Activated CD8-positive, alpha-beta T cell treated with anti-CD3 and anti-CD28 coated beads, Interleukin-2, amount 10 ng/mL, durations not matched to agents 7 days and 5 days (primary cell): Measurements from ENCODE around the gene LRRC28. TPM values are rescaled to one million over a fixed set of nuclear protein-coding genes. Genes with fewer than 3 reads are reported as not detected.
"Not testable (repeated sequence)": the region's sequence is repeated elsewhere in the genome, so short reads cannot be mapped to it uniquely, and the experiment has no call there.

Experiments
- ATAC-seq: fragments of 150-1000 bp; cut with Tn5 transposase; one replicate; pipeline ENCODE4 v1.10.0; 2021; ENCODE audit warnings: moderate library complexity
- CTCF ChIA-PET: fragments of 350-600 bp; sonication (Branson Sonifier 250); formaldehyde crosslinking; loops from one replicate; lab custom pipeline; 2021; ENCODE audit warnings: antibody characterized with exemption; lab: Charles Lee
- POLR2A ChIA-PET: fragments of 350-600 bp; sonication (Branson Sonifier 250); formaldehyde crosslinking; loops from one replicate; lab custom pipeline; 2021; ENCODE audit warnings: antibody characterized with exemption; lab: Charles Lee
- DNase-seq: peaks from one replicate; pipeline ENCODE4 v3.0.0-alpha.2; 2020
- H3K27ac Mint-ChIP-seq: one replicate; pipeline ENCODE4 v1.8.0; 2021; ENCODE audit warnings: mild to moderate bottlenecking, mixed read lengths
- H3K27me3 Mint-ChIP-seq: one replicate; pipeline ENCODE4 v1.8.0; 2021; ENCODE audit warnings: low read depth, mixed read lengths
- H3K36me3 Mint-ChIP-seq: one replicate; pipeline ENCODE4 v1.8.0; 2021; ENCODE audit warnings: low read depth, mixed read lengths
- H3K4me1 Mint-ChIP-seq: one replicate; pipeline ENCODE4 v1.8.0; 2021; ENCODE audit warnings: low read depth, mixed read lengths
- H3K4me3 Mint-ChIP-seq: one replicate; pipeline ENCODE4 v1.8.0; 2021; ENCODE audit warnings: mild to moderate bottlenecking, mixed read lengths
- H3K9me3 Mint-ChIP-seq: one replicate; pipeline ENCODE4 v1.8.0; 2022; ENCODE audit warnings: mixed read lengths; ENCODE audit not compliant: insufficient read depth
- total RNA-seq, 2 experiments: library from RNA; stranded (reverse); gene quantifications; one replicate each; pipeline ENCODE4 v1.2.3, GENCODE V29; 2021

The LRRC28 gene
- total RNA-seq, 2 experiments from 2014 or later: 18.3 to 19.3 TPM

DNA sequence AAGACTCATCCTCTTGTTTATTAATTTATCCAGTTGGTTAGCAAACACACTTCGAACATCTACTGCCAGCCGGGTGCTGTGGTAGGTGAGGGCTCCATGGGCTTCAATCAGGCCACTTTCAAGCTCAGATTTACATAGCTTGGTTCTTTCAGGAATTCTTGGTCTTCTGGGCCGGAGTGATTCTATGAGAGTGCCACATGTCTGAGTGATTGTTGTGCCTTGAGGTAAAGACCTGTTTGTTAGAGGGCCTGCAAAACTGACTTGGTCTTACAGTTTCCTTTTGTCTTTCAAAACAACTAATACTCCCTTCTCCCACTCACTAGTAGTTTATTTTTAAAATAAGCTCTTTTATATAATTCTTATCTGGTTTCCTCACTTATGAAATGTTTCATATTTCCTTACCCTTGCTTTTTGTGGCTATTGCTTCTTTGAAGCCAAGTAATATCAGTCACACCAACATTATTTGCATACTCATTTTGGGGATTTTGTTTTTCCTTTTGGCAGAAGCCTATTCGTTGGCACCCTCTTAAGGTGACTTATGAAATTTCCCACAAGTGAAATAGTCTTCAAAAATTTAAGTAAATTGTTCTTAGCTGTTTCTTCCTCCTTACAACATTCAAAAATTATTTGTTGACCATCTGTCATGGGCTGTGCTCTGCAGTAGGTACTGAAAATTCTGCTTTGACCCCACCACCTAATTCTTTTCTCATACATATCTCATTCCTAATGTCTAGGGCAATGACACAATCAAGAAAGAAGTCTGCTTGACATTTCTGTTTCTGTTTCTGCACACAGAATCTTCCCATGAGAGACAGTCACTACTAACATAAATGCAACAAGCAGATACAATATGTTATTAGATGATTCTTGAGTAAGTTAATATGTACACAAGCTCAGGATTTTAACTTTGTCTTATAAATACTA is 120.2 kb downstream of the LRRC28 start:
- no peaks in the 10 kb centered on the region for H3K27me3 Mint-ChIP-seq
- H3K9me3 Mint-ChIP-seq: peaks cover 13% of the 10 kb centered on the region
- ChIA-PET CTCF (interaction anchor here (0.9 to 3.6 kb wide), 19 partner anchors 10 to 385 kb away, joined by 3 to 22 read pairs (median 3); no protein-coding TSS in a partner anchor), POLR2A (no interaction called here)
- peaks cover 16% of the 10 kb centered on the region for H3K4me1 Mint-ChIP-seq
- no peak overlapping the region for H3K4me3 Mint-ChIP-seq
- DNase-seq: no peak
- no peak overlapping the region for H3K27ac Mint-ChIP-seq
- no peak for ATAC-seq
- peaks cover 31% of the 10 kb centered on the region for H3K36me3 Mint-ChIP-seq

DNA sequence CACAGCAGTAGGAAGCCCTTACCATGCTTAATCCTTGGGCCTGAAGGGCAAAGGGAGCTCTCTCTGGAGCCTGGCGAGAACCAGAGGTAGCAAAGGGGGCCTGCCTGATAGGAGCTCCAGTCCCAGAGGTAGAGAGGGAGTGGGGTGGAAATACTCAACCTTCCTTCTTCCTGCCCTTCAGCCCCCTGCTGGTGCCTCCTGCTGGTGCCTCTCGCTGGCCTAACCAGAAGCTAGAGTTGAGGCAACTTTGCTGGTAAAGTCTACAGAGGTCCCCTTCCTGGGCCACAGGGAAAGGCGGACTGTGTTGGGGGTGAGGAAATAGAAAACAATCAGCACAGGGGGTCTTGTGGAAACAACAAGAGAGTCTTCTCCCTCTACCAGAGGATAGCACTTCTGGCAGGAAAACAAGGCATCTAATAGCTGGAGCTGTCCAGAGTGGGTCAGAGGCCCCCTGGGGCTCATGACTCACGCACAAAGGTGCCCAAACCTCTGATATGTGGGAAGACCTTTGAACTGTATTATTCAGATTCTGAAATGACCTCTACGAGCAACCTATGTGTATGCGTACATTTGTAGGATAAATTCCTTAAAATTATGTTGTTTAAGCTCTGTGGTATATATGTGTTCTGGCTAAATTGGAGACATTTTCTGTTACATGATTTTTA is 133.9 kb downstream of the LRRC28 start:
- POLR2A ChIA-PET: no interaction called here
- CTCF ChIA-PET: interaction anchor here (0.6 to 2.0 kb wide), 8 partner anchors 9 to 319 kb away, joined by 3 to 8 read pairs (median 4); no protein-coding TSS in a partner anchor
- Mint-ChIP-seq H3K36me3 (peaks cover 15% of the 10 kb centered on the region), H3K27ac (no peak overlapping the region), H3K27me3 (no peaks in the 10 kb centered on the region), H3K9me3 (peaks cover 5% of the 10 kb centered on the region), H3K4me1 (peaks cover 10% of the 10 kb centered on the region), H3K4me3 (no peak overlapping the region)
- no peak for ATAC-seq
- no peak for DNase-seq

DNA sequence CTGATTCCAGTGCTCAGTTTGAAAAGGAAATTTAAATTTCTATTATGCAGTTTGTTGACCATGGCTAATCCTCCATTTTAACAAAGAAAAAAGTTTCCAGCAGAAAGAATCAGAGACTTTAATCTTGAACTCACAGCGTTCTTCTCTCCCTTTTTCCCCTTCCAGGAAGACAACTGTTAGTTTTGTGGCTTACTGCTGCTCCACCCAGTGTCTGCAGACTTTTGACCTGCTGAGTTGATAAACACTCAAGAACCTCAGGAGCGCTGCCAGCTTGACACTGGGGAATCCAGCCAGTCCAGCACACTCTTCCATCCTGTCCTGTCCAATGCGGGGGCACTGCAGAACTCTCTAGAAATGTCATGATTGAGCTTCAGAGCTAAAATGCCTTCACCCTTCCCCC is 134.6 kb downstream of the LRRC28 start:
- ChIA-PET CTCF (interaction anchor here (0.7 to 2.0 kb wide), 6 partner anchors 10 to 318 kb away, joined by 3 to 8 read pairs (median 3); no protein-coding TSS in a partner anchor), POLR2A (no interaction called here)

DNA sequence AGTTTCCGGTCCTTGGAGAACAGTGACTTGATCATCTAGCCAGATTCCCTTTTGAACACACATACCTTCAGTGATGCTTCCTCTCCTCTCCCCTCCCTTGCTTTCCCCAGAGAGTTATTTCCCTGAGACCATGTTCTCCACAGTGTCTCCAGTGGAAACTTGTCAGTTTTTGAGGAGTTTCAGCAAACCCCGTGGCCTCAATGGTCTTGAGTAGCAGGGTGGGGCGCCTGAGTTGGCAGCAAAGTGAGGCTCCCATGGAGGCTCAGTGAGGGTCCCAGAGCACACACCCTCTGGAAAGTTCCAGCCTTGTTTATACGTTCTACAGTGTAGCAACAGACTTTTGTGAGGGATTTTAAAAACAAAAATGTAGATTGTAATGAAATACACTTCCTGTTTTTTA is 135.1 kb downstream of the LRRC28 start:
- no peak for DNase-seq
- Mint-ChIP-seq H3K9me3 (peaks cover 5% of the 10 kb centered on the region), H3K27me3 (no peaks in the 10 kb centered on the region), H3K27ac (peak overlapping the region; percentile 74), H3K4me3 (no peak overlapping the region), H3K36me3 (peaks cover 13% of the 10 kb centered on the region), H3K4me1 (peaks cover 10% of the 10 kb centered on the region)
- ChIA-PET POLR2A (no interaction called here), CTCF (interaction anchor here (0.9 to 1.2 kb wide), 2 partner anchors 99 to 318 kb away, joined by 3 read pairs; no protein-coding TSS in a partner anchor)
- no peak for ATAC-seq

More for the DNA sequence above, 134.6 kb downstream of the LRRC28 start:
- Mint-ChIP-seq H3K36me3 (peaks cover 15% of the 10 kb centered on the region), H3K27ac (peak overlapping the region; percentile 74), H3K4me3 (no peak overlapping the region), H3K4me1 (peaks cover 10% of the 10 kb centered on the region), H3K27me3 (no peaks in the 10 kb centered on the region), H3K9me3 (peaks cover 5% of the 10 kb centered on the region)
- DNase-seq: no peak
- ATAC-seq: no peak

DNA sequence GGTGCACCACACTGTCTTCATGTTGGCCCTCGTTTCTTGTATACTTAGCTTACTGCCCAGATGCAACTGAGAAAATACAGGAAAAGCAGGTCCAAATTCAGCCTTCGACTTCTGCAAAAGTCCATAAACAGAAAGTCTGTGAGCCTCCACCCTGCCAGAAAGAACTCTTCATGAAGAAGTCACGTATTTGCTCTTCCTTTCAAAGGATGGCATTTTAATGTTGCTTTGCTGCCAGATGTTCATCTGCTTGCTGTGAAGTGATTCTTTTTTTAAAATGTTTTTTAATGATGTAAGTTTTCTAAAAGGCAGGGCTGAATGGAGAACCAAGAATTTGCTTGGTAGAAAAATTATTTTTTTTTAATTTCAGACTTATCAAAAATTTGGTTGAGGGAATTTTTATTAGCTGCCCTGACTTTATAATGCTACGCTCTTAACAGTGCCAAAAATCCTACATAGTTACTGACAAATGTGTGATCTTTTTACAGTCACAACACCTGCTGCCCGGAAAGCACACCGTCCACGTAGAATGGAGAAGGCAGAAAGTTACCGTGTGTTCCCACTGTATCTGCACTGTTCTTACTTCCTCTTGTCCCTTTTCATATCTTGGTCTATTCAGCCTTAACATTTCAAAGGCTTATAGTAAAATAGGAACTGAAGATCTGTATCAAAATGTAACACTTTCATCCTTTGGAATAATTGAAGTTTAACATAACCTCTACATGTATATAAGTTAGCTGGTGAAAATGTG is 136.3 kb downstream of the LRRC28 start:
- H3K4me3 Mint-ChIP-seq: no peak overlapping the region
- peaks cover 9% of the 10 kb centered on the region for H3K36me3 Mint-ChIP-seq
- H3K9me3 Mint-ChIP-seq: peaks cover 11% of the 10 kb centered on the region
- DNase-seq: no peak
- ChIA-PET CTCF (interaction anchor here (2.0 kb wide), 1 partner anchor 115 kb away, joined by 5 read pairs; no protein-coding TSS in a partner anchor), POLR2A (no interaction called here)
- peaks cover 10% of the 10 kb centered on the region for H3K4me1 Mint-ChIP-seq
- no peak overlapping the region for H3K27ac Mint-ChIP-seq
- no peak for ATAC-seq
- H3K27me3 Mint-ChIP-seq: no peaks in the 10 kb centered on the region

DNA sequence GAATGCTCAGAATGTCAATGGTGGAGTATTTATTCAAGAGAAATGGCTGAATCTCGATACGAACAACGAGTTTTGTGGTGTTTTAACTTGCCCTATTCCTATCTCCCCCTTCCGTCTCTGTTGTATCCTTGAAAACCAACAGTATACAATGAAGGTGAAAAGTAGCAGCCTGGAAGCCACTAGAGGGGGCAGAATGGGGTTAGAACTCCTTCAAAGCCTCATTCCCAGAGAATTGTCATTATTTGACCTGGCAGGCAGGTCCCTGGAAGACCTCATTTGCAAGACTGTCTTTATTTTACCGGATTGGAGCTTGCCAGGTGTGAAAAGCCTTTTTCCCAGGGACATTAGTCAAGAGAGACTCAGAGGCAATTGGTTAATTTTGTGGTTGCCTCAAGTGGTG is 139.4 kb downstream of the LRRC28 start:
- peaks cover 15% of the 10 kb centered on the region for H3K36me3 Mint-ChIP-seq
- H3K9me3 Mint-ChIP-seq: peaks cover 26% of the 10 kb centered on the region
- ChIA-PET POLR2A (no interaction called here), CTCF (interaction anchor here (0.7 kb wide), 1 partner anchor 11 kb away, joined by 3 read pairs; no protein-coding TSS in a partner anchor)
- H3K27ac Mint-ChIP-seq: no peak overlapping the region
- no peak for DNase-seq
- H3K27me3 Mint-ChIP-seq: peaks cover 7% of the 10 kb centered on the region
- peaks cover 12% of the 10 kb centered on the region for H3K4me1 Mint-ChIP-seq
- no peak overlapping the region for H3K4me3 Mint-ChIP-seq
- no peak for ATAC-seq

DNA sequence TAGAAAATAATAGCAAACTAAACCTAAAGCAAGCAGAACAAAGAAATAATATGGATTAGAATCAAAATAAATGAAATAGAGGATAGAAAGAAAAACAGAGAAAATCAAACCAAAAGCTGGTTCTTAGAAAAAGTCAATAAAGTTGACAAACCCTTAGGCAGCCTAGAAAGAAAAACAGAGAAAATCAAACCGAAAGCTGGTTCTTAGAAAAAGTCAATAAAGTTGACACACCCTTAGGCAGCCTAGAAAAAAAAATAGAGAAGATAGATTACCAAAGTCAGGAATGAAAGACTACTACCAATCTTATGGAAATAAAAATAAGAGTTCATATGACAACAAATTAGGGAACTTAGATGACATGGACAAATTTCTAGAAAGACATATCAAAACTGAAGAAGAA is 142.4 kb downstream of the LRRC28 start:
- ATAC-seq: no peak
- H3K4me1 Mint-ChIP-seq: peaks cover 4% of the 10 kb centered on the region
- DNase-seq: no peak
- H3K36me3 Mint-ChIP-seq: peaks cover 8% of the 10 kb centered on the region
- ChIA-PET POLR2A (no interaction called here), CTCF (no interaction called here)
- H3K4me3 Mint-ChIP-seq: no peak overlapping the region
- H3K27ac Mint-ChIP-seq: no peak overlapping the region
- H3K9me3 Mint-ChIP-seq: peaks cover 26% of the 10 kb centered on the region
- peaks cover 12% of the 10 kb centered on the region for H3K27me3 Mint-ChIP-seq

DNA sequence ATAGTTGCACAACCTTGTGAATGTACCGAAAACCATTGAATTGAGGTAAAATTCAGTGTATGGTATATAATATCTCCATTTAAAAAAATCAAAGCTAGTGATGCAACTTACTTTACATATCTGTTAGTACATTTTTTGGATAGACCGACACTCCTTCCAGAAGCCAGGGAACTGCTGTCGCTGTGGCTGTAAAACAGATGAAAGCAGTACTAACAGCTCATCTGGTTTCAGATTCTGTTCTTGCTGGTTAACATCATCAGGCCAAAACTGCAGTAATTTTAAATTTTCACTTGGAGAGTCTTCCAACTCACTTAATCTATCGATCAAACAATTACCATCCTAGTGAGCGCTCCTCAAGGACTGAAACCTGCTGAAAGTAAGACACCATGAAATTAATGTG is 145.1 kb downstream of the LRRC28 start:
- Mint-ChIP-seq H3K9me3 (peaks cover 26% of the 10 kb centered on the region), H3K27me3 (peaks cover 12% of the 10 kb centered on the region), H3K4me1 (peaks cover 4% of the 10 kb centered on the region), H3K36me3 (peaks cover 5% of the 10 kb centered on the region), H3K4me3 (no peak overlapping the region), H3K27ac (no peak overlapping the region)
- CTCF ChIA-PET: no interaction called here
- ATAC-seq (no peak), DNase-seq (no peak)
- POLR2A ChIA-PET: no interaction called here

DNA sequence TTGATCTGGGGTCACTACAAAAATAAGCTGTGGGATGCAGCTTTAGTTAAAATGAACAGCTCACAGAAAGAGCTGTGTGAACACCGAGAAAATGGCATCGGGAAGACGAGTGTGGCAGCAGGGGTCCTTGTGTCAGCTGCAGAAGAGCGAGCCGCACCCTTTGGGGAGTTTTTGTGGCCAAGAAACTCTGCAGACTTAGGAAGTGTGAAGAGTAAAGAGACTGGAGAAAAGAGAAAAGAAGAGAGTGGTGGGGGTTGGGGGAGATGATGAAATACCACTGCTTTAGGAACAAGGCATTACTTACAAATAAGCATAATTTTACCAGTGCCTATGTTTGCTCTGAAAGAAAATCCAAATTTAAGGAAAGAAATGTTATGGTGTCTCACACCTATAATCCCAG is 147.8 kb downstream of the LRRC28 start:
- DNase-seq: no peak
- H3K27me3 Mint-ChIP-seq: peaks cover 8% of the 10 kb centered on the region
- H3K36me3 Mint-ChIP-seq: no peaks in the 10 kb centered on the region
- ChIA-PET CTCF (interaction anchor here (1.3 kb wide), 1 partner anchor 126 kb away, joined by 5 read pairs; no protein-coding TSS in a partner anchor), POLR2A (no interaction called here)
- H3K4me3 Mint-ChIP-seq: no peak overlapping the region
- no peak overlapping the region for H3K27ac Mint-ChIP-seq
- H3K4me1 Mint-ChIP-seq: no peaks in the 10 kb centered on the region
- peaks cover 2% of the 10 kb centered on the region for H3K9me3 Mint-ChIP-seq
- ATAC-seq: no peak

DNA sequence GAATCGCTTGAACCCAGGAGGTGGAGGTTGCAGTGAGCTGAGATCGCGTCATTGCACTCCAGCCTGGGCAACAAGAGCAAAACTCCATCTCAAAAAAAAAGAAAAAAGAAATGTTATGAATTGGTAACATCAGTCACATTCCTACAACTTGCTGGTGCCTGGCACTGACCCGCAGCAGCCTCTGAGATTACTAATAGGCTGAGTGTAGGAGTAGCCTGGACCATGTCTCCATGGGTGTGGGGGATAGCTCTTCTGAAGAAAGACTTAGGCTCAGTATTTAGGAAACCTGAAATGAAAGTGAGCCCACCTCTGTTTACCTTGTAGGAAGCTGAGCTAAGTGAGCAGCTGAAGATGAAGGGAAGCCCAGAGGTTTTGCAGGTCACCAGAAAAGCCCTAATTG is 148.3 kb downstream of the LRRC28 start:
- DNase-seq (no peak), ATAC-seq (no peak)
- peaks cover 5% of the 10 kb centered on the region for H3K27me3 Mint-ChIP-seq
- no peak overlapping the region for H3K4me3 Mint-ChIP-seq
- no peaks in the 10 kb centered on the region for H3K9me3 Mint-ChIP-seq
- CTCF ChIA-PET: no interaction called here
- H3K36me3 Mint-ChIP-seq: no peaks in the 10 kb centered on the region
- no peak overlapping the region for H3K27ac Mint-ChIP-seq
- H3K4me1 Mint-ChIP-seq: no peaks in the 10 kb centered on the region
- POLR2A ChIA-PET: no interaction called here

DNA sequence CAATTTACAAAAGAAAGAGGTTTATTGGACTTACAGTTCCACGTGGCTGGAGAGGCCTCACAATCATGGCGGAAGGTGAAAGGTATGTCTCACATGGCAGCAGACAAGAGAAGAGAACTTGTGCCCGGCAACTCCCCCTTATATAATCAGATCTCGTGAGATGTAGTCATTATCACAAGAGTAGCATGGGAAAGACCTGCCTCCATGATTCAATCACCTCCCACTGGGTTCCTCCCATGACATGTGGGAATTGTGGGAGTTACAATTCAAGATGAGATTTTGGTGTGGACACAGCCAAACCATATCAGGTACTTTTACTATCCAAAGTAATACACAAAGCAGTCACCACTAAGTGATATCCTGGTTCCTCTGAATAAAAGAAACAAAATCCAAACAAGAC is 149.9 kb downstream of the LRRC28 start:
- CTCF ChIA-PET: interaction anchor here (1.2 kb wide), 1 partner anchor 10 kb away, joined by 3 read pairs; no protein-coding TSS in a partner anchor
- H3K4me1 Mint-ChIP-seq, H3K36me3 Mint-ChIP-seq, H3K9me3 Mint-ChIP-seq, DNase-seq, POLR2A ChIA-PET, H3K27ac Mint-ChIP-seq, H3K4me3 Mint-ChIP-seq, H3K27me3 Mint-ChIP-seq, ATAC-seq: not testable (repeated sequence)
